Natural killer cell (primary cell): Measurements from ENCODE around the gene EML3. TPM values are rescaled to one million over a fixed set of nuclear protein-coding genes. Genes with fewer than 3 reads are reported as not detected.
A peak's percentile ranks its signal among the peaks of the same experiment; 100 is the strongest.

Source experiments
- ATAC-seq, 3 donors: fragments of 150-1000 bp in 2 of 3; fragments of 200-7000 bp in 1 of 3; cut with Tn5 transposase; 1 replicate in 1 of 3; 2 replicates in 2 of 3; pipeline ENCODE4 v1.10.0; 2021; ENCODE audit warnings: mild to moderate bottlenecking in 2 of 3, moderate library complexity in 2 of 3
- DNase-seq, 2 donors: peaks; one replicate each; pipeline versions ENCODE4 v3.0.0 to v3.0.0-alpha.2; 2013 to 2021; ENCODE audit warnings: mixed read lengths in 1 of 2
- H3K27ac ChIP-seq: one replicate; pipeline ENCODE4 v1.5.1; 2013; ENCODE audit warnings: mild to moderate bottlenecking, low read length
- H3K27me3 ChIP-seq: one replicate; pipeline ENCODE4 v1.6.1; 2013; ENCODE audit warnings: low read length; ENCODE audit not compliant: control insufficient read depth, insufficient read depth
- H3K36me3 ChIP-seq: one replicate; pipeline ENCODE4 v1.6.1; 2013; ENCODE audit warnings: low read length; ENCODE audit not compliant: control insufficient read depth, insufficient read depth
- H3K4me1 ChIP-seq: one replicate; pipeline ENCODE4 v1.6.1; 2013; ENCODE audit warnings: low read length; ENCODE audit not compliant: control insufficient read depth, insufficient read depth
- H3K4me3 ChIP-seq: one replicate; pipeline ENCODE4 v1.5.1; 2013; ENCODE audit warnings: low read length
- H3K9me3 ChIP-seq: one replicate; pipeline ENCODE4 v1.6.1; 2013; ENCODE audit warnings: low read length; ENCODE audit not compliant: control insufficient read depth, insufficient read depth
- H3K27ac Mint-ChIP-seq, 2 donors: one replicate each; pipeline ENCODE4 v1.8.0; 2022; ENCODE audit warnings: mild to moderate bottlenecking in 2 of 2, mixed read lengths in 2 of 2, moderate library complexity in 1 of 2
- H3K27me3 Mint-ChIP-seq, 2 donors: one replicate each; pipeline ENCODE4 v1.8.0; 2022; ENCODE audit warnings: low read depth in 2 of 2, mixed read lengths in 2 of 2
- H3K36me3 Mint-ChIP-seq: one replicate; pipeline ENCODE4 v1.8.0; 2022; ENCODE audit warnings: mixed read lengths
- H3K4me1 Mint-ChIP-seq, 2 donors: one replicate each; pipeline ENCODE4 v1.8.0; 2022; ENCODE audit warnings: mixed read lengths in 2 of 2
- H3K4me3 Mint-ChIP-seq: one replicate; pipeline ENCODE4 v1.8.0; 2022; ENCODE audit warnings: mild to moderate bottlenecking, moderate library complexity, mixed read lengths
- H3K9me3 Mint-ChIP-seq, 2 donors: one replicate each; pipeline ENCODE4 v1.8.0; 2022; ENCODE audit warnings: mixed read lengths in 2 of 2
- WGBS: methylation state at CpG from one replicate; pipeline ENCODE4 v1.1.7; 2013; ENCODE audit warnings: missing lambda C conversion rate; ENCODE audit not compliant: insufficient coverage; 5-methylcytosine and 5-hydroxymethylcytosine counted together
- intact Hi-C: fragments of 100-400 bp; cut with micrococcal nuclease; formaldehyde crosslinking; loops from one replicate; pipeline ENCODE4 v1.14.2; 2022
- total RNA-seq, 4 donors: library from RNA; stranded (reverse); fragments of 120-200 nt in 1 of 4; gene quantifications; one replicate each; pipeline versions ENCODE4 v1.2.3 to v1.2.4, GENCODE V29; 2013 to 2022
- TF ChIP-seq, protein P1 (sequence below): fragments of 200-600 bp; IDR thresholded peaks from one replicate; pipeline ENCODE4 v1.8.0; 2022; ENCODE audit warnings: antibody characterized with exemption

The EML3 gene
- total RNA-seq, 3 donors from 2014 or later (not counting 1 experiment from before 2014, with no cell fraction given): 221 to 233 (median 232) TPM

DNA sequence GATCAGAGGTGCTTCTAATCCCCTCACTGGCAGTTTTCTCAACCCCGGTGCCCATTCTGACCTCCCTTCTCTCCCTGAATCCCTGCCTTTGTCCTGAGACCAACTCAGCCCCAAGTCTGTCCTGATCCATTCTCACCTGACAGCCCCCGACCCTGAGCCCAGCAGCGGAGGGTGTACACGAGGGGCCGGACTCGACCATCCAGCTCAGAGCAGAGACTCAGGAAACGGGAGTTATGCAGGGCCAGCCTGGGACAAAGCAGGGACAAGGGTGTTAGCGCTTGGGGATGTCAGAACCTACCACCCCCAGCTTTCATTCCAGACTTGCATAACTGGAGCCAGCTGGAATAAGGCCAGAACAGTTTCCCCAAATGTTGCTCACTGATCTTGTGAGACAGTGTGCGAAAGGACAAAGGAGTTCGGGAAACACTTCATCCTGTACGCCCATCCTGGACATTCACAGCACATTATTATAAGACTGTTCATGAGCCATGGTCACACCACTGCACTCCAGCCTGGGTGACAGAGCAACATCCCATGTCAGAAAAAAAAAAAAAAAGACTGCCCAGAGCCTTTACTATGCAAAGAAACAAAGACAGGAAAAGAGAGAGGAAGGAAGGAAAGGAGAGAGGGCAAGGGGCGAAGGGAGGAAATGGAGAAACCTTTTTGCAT is 35.4 kb downstream of the EML3 start:
- ATAC-seq: no peak
- TF ChIP-seq, protein P1, sequence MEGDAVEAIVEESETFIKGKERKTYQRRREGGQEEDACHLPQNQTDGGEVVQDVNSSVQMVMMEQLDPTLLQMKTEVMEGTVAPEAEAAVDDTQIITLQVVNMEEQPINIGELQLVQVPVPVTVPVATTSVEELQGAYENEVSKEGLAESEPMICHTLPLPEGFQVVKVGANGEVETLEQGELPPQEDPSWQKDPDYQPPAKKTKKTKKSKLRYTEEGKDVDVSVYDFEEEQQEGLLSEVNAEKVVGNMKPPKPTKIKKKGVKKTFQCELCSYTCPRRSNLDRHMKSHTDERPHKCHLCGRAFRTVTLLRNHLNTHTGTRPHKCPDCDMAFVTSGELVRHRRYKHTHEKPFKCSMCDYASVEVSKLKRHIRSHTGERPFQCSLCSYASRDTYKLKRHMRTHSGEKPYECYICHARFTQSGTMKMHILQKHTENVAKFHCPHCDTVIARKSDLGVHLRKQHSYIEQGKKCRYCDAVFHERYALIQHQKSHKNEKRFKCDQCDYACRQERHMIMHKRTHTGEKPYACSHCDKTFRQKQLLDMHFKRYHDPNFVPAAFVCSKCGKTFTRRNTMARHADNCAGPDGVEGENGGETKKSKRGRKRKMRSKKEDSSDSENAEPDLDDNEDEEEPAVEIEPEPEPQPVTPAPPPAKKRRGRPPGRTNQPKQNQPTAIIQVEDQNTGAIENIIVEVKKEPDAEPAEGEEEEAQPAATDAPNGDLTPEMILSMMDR: no peak
- Histone ChIP-seq H3K36me3 (peaks cover 31% of the 10 kb centered on the region), H3K4me3 (no peak overlapping the region), H3K27me3 (no peaks in the 10 kb centered on the region), H3K9me3 (no peaks in the 10 kb centered on the region), H3K27ac (no peak overlapping the region), H3K4me1 (peaks cover 27% of the 10 kb centered on the region)
- H3K36me3 Mint-ChIP-seq: peaks cover under 1% of the 10 kb centered on the region
- H3K4me1 Mint-ChIP-seq: peaks cover 28 to 36% of the 10 kb centered on the region in 2 donors
- H3K27ac Mint-ChIP-seq: no peak overlapping the region
- H3K27me3 Mint-ChIP-seq: no peaks in the 10 kb centered on the region
- H3K4me3 Mint-ChIP-seq: no peak overlapping the region
- intact Hi-C loops: no loop called here
- 91% methylated on average over 12 of the region's 12 CpGs for WGBS
- no peak for DNase-seq
- no peaks in the 10 kb centered on the region for H3K9me3 Mint-ChIP-seq

DNA sequence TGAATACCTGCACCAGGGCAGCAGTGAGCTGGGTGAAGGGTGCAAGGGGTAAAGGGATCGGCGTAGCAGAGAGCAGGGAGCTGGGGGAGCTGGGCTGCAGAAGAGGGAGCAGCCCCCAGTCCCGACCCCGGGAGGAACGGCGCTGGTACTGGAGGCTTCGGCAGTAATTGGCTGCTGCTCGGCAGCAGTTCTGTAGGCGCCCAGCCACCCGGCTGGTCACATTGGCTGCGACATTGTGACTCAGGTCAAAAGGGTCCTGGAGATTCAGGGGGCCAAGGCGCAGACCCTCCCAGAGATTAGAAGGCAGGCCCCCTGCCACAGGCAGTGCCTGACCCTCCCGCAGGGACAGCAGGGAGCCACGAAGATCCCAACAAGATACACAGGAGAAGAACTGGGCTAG is 36.7 kb downstream of the EML3 start:
- Histone ChIP-seq H3K27me3 (no peaks in the 10 kb centered on the region), H3K36me3 (peaks cover 35% of the 10 kb centered on the region), H3K4me3 (no peak overlapping the region), H3K9me3 (no peaks in the 10 kb centered on the region), H3K4me1 (peaks cover 27% of the 10 kb centered on the region), H3K27ac (no peak overlapping the region)
- Mint-ChIP-seq H3K27me3 (no peaks in the 10 kb centered on the region), H3K36me3 (peaks cover 10% of the 10 kb centered on the region), H3K4me1 (peaks cover 36 to 49% of the 10 kb centered on the region in 2 donors), H3K4me3 (peak overlapping the region; percentile 99), H3K9me3 (no peaks in the 10 kb centered on the region), H3K27ac (peak overlapping the region in 1 of 2 donors; percentile 47)
- TF ChIP-seq, protein P1: no peak
- intact Hi-C loops: no loop called here
- ATAC-seq (no peak), DNase-seq (no peak)
- WGBS: 96% methylated on average over 14 of the region's 14 CpGs

DNA sequence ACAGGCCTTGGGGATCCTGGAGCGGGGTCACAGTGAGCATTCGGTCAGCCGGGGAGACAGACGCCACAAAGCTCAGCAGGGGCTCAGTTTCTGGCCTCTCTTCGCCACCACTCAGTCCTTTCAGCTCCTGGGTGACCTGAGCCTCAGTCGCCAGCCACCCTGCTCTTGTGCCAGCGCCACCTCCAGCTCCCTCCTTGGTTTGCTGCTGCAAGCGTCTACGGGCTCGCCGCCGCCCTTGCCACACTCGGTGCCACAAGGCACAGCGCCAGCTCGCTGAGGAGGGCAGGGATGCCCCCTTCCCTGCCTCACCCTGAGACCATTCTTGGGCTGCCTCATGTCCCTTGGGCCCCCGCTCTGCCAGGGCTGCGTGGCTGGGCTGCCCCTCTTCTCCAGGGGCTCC is 37.4 kb downstream of the EML3 start:
- peaks cover 38% of the 10 kb centered on the region for H3K36me3 ChIP-seq

More for the DNA sequence above, 37.4 kb downstream of the EML3 start:
- Mint-ChIP-seq H3K9me3 (no peaks in the 10 kb centered on the region), H3K36me3 (peaks cover 10% of the 10 kb centered on the region), H3K4me1 (peaks cover 36 to 52% of the 10 kb centered on the region in 2 donors), H3K27me3 (no peaks in the 10 kb centered on the region), H3K27ac (peak overlapping the region; percentile 92 to 95), H3K4me3 (peak overlapping the region; percentile 99)
- Histone ChIP-seq H3K27ac (no peak overlapping the region), H3K4me1 (peaks cover 27% of the 10 kb centered on the region), H3K9me3 (no peaks in the 10 kb centered on the region), H3K27me3 (no peaks in the 10 kb centered on the region), H3K4me3 (no peak overlapping the region)
- no peak for DNase-seq
- intact Hi-C loops: no loop called here
- ATAC-seq: no peak
- TF ChIP-seq, protein P1: no peak
- 86% methylated on average over 17 of the region's 17 CpGs for WGBS
